Breast epithelium (tissue), 3 donors: ENCODE data around the gene CCDC149.

Experiments used
- CTCF ChIP-seq, 3 donors: fragments of 450-650 bp; IDR thresholded peaks; one replicate each; pipeline ENCODE4 v1.5.1; 2016 to 2017; ENCODE audit warnings: antibody characterized with exemption in 3 of 3, mild to moderate bottlenecking in 3 of 3, moderate library complexity in 3 of 3
- POLR2A ChIP-seq: fragments of 450-650 bp; IDR thresholded peaks from one replicate; pipeline ENCODE4 v1.6.1; 2016; ENCODE audit warnings: antibody characterized with exemption, mild to moderate bottlenecking, moderate library complexity

GRCh38 chr4:24849756-24850155 is 63.1 kb downstream of the CCDC149 start:
- TF ChIP-seq CTCF (IDR thresholded peaks at IDR 0.05) (no peak), POLR2A (no peak)
